Activated CD4-positive, alpha-beta T cell treated with anti-CD3 and anti-CD28 coated beads, Interleukin-2, Interleukin-4, amounts not matched to agents 100 ng/mL and 50 ng/mL, durations not matched to agents 16 hours and 8 hours (primary cell): ENCODE measurements around the gene NECTIN4.
A peak's percentile ranks its signal among the peaks of the same experiment; 100 is the strongest.
"Not testable (repeated sequence)": the region's sequence is repeated elsewhere in the genome, so short reads cannot be mapped to it uniquely, and the experiment has no call there.

ENCODE experiments used
- DNase-seq: peaks from one replicate; pipeline ENCODE4 v3.0.0-alpha.2; 2020; ENCODE audit warnings: low spot score

NECTIN4 gene

DNA sequence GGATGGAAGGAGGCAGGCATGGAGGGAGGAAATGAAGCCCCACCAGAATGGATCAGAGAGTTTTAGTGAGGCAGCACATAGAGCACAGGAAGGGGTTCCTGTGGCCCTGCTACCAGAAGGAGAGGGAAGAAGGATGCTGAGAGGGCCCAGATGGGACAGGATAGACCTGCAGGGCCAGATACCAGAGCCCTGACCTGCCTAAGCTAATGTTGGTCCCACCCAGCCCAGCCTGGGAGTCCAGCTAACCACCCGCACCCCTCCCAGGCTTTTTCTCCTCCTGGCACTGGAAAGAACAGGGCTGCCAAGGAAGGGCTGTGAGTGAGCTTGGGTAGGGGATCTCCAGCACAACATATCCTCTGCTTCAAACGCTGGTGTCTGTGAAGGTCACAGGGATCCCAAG is 6.9 kb downstream of the NECTIN4 start:
- no peak for DNase-seq

DNA sequence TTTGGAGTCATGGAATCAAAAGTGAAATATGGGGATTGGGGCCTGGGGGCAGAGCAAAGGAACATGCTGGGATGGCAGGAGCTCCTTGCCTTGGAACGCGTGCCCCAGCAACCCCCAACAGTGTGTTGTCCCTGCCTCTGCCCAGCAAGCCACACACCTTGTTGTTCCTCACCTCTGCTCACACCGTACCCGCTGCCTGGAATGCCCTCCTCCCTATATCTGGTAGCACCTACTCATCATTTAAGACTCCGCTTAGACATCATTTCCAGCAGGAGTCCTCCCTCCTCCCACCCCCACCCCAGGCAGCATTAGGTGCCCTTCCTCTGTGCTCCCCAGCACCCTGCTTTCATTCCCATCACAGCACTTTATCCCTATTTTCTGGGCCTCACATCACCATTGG is 7.8 kb downstream of the NECTIN4 start:
- no peak for DNase-seq

DNA sequence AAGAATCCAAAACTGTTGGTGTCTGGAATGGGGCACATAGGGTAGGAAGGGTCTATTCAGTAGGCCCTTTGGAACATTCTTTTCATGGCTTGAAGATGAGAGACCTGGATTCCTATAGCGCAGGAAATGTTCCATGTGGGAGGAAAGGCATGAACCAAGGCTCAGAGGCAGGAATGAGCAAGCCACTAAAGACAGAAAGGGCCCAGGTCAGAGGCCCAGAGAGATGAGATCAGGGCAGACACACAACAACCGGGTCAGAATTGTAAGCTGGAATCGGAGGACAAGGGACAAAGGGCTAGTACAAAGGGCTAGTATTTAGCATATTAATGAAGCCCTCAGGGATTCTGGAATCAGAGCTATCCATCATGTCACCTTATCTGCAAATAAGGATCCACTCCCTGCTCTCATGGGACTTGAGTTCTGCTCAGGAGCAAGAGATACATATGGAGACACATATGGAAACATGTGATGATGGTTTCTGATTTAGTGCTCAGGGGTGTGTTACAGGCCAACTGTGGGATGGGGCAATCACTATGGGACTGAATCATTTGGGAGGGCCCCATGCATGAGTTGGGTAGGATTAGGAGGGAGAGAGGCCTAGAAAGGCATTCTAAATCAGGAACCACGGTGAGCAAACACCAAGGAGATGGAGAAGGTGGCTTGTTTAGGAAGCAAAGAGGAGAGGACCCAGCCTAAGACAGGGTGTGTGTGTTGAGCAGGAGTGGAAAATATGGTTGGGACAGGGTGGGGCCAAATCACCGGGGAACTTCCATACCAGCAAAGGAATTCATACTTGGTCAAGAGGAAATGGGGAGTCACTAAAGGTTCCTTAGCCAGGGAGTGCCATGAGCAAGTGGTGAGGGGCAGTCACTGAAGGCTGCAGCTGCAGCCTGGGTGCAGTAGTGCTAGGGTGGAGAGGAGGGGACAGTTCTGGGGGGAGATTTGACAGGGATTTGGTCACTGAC is 8.6 kb downstream of the NECTIN4 start:
- DNase-seq, result no peak

DNA sequence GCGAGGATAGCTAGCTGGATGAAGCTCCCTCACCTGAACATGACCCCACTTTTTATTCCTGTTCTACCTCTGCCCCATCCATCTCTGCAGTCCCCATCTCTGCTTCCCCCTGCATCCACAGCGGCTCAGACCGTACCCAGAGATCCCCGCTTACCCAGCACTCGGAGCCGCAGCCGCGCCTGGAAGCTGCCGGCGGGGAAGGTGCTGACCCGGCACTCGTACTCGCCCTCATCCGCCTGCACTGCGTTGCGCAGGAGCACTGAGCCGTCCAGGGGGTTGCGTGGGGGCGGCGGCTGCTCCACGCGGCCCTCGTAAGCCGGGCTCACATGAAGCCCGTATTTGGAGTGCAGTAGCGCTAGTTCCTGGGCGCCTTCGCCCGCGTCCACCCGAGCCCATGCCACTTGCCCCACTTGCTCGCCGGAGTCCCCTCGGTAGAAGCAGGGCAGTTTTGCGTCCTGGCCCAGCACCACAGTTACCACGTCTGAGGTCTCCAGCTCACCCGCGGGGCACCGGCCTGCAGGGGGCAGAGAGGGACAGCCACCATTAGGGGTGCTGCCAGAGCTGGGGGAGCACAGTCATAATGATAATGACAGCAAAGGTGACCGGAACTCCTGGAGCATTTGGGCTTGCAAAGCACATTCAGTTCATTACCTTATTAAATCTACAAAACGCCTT is 9.8 kb downstream of the NECTIN4 start:
- no peak for DNase-seq

DNA sequence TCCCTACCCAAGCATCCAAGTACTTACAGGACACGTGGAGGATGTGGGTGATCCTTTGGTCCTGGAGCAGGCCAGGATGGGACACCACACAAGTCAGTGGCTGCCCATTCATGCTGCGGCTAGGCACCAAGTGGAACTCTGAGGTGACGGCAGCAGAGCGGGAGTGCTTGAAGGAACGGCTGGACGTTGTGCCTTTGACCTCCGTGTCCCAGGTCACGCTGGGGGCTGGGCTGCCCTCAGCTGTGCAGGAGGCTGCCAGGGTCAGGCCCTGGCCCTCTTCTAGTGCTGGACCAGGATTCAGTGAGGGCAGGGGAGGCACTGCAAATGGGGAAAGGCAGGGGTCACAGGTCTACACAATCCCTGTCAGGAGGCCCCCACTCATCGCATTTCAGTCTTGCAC is 11.9 kb downstream of the NECTIN4 start:
- no peak for DNase-seq

DNA sequence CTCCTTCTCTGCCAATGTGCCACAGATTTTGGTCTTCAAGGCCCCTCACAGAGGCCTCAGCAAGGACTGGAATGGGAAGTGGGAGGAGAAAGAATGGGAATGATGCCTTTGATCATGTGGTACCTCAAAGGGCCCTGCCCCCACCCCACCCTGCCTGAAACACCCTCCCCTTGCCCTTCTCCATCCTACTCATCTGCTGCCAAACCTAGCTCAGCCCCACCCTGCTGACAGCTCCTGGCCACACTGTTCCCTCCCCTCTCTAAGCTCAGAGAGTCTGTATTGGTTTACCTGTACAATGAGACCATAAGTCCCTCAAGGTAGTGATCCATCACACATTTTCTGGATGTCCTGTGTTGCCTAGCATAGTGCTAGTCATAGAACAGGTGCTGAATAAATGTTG is 12.9 kb downstream of the NECTIN4 start:
- no peak for DNase-seq

DNA sequence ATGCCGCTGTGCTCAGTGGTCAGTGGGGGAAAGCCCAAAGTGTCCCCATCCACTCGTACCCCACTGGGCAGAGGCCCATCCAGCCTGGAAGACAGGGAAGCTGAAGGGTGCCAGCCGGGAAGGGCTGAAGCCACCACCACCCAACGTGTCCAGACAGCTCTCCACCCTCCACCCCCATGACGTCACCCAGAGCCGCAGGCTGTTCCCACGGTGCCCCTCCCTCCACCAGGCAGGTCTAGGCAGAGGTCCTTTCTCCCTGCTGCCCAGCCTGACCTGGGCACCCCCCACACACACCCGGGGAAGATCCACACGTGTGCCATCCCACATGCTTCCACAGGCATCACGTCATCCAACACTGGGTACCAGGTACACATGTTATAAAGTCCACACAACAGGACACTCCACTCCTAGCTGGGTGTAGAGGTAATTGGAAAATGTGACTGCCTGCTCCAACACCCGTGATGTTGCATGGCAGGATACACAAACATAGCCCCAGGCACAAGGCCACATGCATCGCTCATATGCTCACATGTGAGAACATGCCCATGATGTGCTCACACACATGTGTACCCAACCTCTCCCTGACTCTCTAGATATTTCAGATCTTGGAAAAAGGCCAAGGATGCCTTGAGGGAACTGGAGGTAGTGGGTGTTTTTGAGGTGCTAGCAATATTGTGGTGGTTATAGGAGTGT is 14.5 kb downstream of the NECTIN4 start:
- no peak for DNase-seq

DNA sequence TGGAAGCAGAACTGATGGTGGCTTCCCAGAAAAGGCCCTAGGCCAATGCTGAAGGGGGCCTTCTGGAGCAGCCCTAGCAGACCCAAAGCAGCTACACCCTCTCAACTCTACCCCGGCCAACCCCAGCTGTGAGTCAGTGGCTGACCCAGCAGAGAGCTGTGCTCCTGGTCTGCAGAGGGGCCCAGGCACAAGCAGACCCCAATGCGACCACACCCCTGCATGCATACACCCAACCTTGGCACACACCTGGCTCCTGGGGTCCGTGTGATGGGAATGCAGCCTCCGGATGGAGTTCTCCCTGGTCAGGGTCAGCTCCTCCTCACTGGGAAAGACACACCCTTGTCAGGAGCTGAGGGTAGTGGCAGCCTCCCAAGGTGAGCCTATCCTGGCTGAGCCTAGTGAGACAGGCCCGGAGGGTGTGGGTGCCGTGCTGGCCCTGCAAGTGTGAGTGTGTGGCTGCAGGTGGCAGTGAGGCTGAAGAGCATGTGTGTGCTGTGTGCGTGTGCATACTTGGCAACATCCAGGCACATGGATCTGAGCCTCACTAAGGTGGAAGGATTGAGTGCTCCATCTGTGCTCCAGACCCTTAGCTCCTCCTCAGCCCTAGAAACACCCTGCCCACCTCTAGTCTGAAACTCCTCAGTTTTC is 15.8 kb downstream of the NECTIN4 start:
- DNase-seq, result no peak

DNA sequence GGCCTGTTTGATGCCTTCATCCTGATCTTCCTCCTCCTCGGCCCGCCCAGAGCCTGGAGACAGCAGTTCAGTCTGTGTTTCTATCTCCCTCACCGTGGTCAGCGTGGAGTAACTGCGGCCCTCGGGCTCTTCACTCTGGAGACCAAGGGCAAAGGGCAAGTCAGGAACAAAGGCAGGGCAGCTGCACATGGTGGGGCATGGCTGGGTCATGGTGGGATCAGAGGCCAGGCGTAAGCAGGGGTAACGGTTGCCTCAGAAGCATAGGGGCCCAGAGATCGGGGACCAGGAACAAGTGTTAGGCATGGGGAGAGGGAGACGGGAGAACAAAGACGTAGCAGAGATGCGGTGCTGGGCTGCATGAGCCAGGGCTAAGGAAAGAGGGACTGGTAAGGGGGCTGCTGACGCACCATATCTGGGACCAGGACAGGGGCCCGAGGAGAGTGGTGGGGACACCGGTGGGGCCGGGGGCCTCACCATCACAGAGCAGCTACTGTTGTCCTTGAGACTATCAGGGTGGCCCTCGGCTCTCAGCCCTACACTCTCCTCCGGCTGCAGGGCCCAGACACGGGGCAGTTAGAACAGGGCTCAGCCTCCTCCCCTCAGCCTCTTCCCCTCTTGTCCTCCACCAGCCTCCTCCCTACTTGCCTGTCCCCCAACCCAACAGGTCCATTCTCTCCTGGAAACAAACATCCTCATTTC is 16.5 kb downstream of the NECTIN4 start:
- DNase-seq, result no peak

DNA sequence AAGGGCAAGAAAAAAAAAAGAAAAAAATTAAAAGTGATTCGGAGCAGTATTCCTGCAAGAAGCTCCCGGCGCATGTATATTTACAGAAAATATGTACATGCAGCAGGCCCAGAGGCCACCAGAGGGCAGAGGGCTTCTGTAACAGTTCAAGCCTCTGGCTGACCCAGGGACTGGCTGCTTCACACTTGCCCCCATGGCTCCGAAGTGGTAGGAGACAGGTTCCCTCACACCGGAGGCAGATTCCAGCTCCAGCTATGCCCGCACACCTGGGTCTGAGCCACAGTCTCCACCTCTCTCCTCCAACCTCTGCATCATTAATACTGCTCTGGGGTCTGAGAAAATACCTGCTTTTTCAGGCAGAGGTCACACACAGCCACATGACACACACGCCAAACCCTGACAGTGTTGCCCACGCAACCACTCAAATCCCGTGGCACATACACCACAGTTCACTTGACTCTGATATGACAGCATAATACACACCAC is 17.4 kb downstream of the NECTIN4 start:
- DNase-seq, result peak; percentile 47

DNA sequence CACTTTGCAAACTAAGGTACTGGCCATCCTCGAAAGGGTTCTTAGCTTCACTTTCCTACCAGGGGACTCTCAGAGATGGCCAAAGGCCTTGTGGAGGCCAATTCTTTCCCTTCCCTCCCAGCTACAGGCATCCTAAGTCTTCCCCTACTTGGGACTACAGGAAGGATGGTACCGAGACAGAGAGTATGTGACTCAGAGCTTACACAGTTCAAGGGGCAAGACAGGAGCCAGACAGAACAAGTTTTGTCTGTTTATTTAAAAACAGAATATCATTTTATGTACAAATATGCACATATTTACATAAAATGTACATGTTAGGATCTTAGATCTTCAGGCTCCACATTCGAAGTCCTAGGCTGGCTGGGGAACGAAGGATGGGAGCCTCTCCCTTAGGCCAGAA is 18.6 kb downstream of the NECTIN4 start:
- DNase-seq, result no peak

DNA sequence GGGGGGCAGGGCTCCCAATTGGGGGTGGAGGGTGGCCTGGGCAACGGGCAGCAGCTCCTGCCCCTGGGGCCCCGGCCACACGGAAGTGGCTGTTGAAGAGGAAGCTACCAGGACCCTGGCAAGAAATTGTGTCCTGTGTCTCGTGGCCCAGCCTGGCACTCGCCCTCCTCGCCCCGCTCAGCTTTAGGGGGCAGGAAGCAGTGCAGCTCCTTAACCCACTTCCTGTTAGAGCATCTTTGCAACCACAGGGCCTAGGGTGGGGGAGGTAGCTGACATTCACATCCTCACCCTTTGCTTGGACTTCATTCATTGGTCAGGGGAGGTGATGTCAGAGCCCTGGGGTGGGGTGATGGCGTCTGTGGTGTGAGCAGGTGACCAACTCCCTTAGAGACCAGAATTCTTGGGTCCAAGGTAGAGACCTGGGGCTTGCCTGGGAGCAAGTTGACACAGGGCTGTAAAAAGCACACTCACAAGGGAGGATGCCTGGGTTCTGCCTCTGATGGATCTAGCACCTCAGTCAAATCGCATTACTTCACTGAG is 19.6 kb downstream of the NECTIN4 start, which contains the start of gene ARHGAP30:
TSS of gene ARHGAP30 (minus strand) at position 161 of the 540 bp plus-strand sequence. CDS start 267 bp downstream, outside the sequence.
- DNase-seq, result peak; percentile 96

DNA sequence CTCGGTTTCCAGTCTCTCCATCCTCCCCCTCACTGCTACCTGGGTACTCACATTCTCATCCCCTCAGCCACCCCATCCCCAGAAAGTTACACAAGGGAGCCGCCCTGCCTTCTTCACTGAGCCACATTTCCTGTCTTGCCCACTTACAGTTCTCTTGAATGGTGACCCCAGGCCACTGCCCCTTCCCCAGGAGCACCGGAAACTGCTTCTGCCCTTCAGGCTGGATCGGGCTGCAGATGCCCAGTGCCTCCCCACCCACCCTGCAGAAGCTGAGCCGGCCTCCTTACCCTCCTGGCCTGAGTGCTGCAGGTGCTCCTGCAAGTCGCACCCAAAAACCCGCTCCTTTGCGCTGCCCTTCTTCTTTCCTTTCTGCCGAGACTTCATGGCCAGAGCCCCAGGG is 20.1 kb downstream of the NECTIN4 start:
- DNase-seq, result no peak

DNA sequence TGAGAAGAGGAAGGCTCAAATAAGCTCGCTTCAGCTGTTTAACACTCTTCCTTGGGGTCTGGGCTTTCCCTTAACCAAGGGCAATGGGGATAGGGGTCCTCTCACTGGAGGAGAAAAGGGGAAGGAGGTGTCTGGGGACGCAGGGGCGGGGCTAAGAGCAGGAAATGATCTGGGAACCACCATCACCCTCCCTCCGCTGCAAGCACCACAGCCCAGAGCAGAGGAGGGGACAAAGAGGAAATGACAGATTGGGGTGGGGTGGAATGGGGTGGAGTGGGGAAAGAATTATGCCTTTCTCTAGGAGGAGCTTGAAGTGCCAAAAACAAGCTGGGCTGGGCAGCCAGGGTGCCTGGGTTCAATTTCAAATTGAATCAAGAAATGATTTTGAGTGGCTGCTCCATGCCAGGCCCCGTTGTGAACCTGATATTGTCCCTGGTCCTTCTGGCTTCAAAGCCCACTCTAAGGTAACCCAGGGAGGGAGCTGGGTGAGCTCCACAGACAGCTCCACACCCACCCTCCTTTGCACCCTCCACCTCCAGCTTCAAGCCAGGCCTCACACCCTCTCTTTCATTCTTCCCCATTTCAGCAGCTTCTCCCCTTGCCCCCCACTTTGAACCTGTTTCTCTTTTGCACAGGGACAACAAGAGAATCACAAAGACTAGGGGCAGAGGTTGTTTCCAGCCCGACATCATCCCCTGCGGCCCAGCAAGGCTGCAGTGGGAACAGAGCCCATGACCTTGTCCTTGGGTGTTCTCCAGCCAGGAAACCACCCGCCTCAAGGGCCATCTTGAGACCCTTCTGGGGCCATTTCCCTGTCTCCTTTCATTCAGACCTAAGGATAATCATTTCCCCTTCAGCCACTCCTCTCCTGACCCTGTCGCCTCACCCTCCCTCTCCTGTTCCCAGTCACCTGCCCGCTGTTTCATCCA is 20.8 kb downstream of the NECTIN4 start:
- peak; percentile 88 for DNase-seq

DNA sequence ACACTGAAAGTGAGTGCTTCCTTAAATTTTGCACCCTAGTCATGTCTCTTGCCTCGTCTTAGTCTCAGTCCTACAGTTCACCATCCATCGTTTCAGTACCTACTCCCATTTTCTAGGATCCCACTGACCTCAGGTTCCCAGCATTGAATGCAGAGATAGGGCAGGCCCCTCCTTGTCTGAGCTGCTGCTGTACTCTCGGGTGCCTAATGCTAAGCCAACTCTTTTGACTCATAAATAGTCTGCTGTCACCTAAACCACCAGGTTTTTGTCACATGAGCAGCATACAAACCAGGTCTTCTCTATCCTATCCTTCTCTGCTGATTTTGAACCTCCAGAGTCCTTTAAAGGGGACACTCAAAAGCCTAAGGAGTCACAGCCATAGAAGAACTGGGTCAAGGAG is 22.7 kb downstream of the NECTIN4 start:
- peak; percentile 45 for DNase-seq

DNA sequence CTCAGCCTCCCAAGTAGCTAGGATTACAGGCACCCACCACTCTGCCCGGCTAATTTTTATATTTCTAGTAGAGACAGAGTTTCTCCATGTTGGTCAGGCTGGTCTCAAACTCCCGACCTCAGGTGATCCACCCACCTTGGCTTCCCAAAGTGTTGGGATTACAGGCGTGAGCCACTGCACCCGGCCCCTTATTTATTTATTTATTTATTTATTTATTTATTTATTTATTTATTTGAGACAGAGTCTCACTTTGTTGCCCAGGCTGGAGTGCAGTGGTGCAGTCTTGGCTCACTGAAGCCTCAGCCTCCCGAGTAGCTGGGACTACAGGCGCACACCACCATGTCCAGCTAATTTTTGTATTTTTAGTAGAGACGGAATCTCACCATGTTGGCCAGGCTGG is 23.7 kb downstream of the NECTIN4 start:
- DNase-seq, result not testable (repeated sequence)

DNA sequence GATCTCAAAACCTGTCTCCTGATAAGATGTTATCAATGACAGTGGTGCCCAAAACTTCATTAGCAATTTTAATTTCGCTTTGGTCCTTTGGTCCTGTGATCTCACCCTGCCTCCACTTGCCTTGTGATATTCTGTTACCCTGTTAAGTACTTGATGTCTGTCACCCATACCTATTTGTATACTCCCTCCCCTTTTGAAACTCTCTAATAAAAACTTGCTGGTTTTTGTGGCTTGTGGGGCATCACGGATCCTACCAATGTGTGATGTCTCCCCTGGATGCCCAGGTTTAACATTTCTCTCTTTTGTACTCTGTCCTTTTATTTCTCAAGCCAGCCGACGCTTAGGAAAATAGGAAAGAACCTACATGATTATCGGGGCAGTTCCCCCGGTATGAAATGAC is 25.4 kb downstream of the NECTIN4 start:
- DNase-seq, result not testable (repeated sequence)

DNA sequence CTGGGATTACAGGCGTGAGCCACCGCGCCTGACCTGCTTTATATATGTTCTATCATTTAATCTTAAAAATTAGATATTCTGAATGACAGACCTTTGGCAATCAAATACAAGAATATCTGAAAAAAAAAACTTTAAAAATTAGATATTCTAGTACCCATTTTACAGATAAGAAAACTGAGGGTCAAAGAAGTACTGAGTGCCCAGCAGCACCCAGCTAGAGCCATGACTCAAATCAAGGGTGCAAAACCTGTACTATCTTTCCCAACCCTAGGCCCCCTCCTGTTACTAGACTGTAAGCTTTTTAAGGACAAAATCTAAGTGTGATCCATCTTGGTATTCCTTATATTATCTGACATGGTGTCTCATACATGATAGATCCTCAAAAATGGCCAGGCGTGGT is 27.9 kb downstream of the NECTIN4 start:
- DNase-seq, result no peak

DNA sequence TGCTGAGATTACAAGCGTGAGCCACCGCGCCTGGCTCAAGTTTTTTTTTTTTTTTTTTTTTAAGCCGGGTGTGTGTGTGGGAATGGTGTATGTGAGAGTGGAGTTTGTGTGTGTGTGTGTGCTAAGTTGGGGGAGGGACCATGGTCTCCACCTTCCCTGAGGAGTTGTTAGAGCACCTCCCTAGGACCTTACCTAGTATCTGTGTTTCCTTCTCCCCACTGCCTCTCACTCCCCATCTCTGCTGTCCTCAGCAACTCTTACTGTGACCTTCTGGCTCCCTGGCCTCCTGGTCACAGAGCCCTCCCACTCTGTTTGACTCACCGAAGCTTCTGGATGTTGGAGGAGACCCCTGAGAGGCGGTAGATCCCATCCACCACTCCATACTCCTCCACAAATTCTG is 30.1 kb downstream of the NECTIN4 start:
- no peak for DNase-seq

DNA sequence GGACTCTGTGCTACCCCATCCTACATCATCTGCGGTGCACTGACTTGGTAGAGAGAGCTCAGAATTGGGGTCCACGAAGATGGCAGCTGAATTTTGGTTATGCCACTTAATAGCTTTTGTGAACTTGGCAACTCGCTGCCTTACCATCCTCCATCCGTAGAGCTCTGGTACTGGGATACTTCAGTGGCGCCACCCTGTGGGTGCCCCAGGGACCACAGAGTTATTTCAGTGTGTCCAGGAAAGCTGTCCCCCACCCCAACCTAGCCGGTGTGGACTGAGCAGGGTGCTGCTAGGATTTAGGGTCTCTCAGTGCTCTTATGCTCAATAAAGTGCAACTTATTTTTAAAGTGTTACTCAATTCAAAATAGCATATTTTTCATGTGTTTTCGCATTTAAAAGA is 34.6 kb downstream of the NECTIN4 start:
- DNase-seq, result no peak
